ENCODE data around the gene REM1. TPM values are rescaled to one million over a fixed set of nuclear protein-coding genes. Genes with fewer than 3 reads are reported as not detected.

Gene REM1
- total RNA-seq, 1 experiment from 2014 or later: not detected

DNA sequence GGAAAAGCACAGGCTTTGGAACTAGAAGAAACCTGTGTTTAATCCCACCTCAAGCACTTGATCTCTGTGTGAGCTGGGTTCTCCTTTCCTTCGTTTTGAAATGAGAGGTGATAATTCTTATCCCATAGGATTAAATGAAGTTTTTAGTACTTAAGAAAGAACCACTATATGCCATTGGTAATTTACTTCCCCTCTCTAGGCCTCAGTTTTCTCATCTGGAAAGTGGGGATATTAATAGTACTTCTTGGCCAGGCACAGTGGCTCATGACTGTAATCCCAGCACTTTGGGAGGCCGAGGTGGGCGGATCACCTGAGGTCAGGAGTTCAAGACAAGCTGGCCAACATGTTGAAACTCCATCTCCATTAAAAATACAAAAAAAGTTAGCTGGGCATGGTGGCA is 14.1 kb downstream of the REM1 start:
- no peak overlapping the region for H4K91ac ChIP-seq (ENCODE audit: insufficient read length, low read depth, low read length)
- H3K4me1 ChIP-seq (ENCODE audit: insufficient read depth, low read length): no peaks in the 10 kb centered on the region
- peaks cover 54% of the 10 kb centered on the region for H3K9me3 ChIP-seq (ENCODE audit: control insufficient read depth, low read depth, low read length)
- H2BK5ac ChIP-seq (ENCODE audit: insufficient read length, low read length): no peak overlapping the region
- no peak overlapping the region for H2AK5ac ChIP-seq (ENCODE audit: insufficient read length, low read length)
- no peak for DNase-seq
- 0 out of 2 replicates have a peak, but pooled peaks cover 2% of the 10 kb centered on the region for H3K27me3 ChIP-seq (ENCODE audit: insufficient read depth, low read length)
- no peak overlapping the region for H2BK15ac ChIP-seq (ENCODE audit: low read depth, low read length)
- no peaks in the 10 kb centered on the region for H3K79me2 ChIP-seq (ENCODE audit: insufficient read depth, low read length)
- no peak overlapping the region for H3K23ac ChIP-seq (ENCODE audit: insufficient read length, low read depth, low read length)
- H3K27ac ChIP-seq (ENCODE audit: insufficient read length, low read depth, low read length): no peak overlapping the region
- H4K5ac ChIP-seq (ENCODE audit: insufficient read length, low read depth, low read length): no peak overlapping the region
- no peak overlapping the region for H3T11ph ChIP-seq (ENCODE audit: low read length)
- H2AFZ ChIP-seq (ENCODE audit: low read length): no peak overlapping the region
- H4K8ac ChIP-seq (replicated peaks; ENCODE audit: insufficient read length, low read depth, low read length): no peak overlapping the region
- no peak overlapping the region for H3K14ac ChIP-seq (ENCODE audit: insufficient read depth, low read length)
- no peaks in the 10 kb centered on the region for H3K23me2 ChIP-seq (ENCODE audit: insufficient read length, low read depth, low read length, poor library complexity, severe bottlenecking)
- H3K56ac ChIP-seq (ENCODE audit: insufficient read length, low read depth, low read length): no peak overlapping the region
- Mint-ChIP-seq H3K27ac (no peak overlapping the region), H3K4me3 (no peak overlapping the region), H3K4me1 (no peaks in the 10 kb centered on the region), H3K9me3 (peaks cover 68 to 89% of the 10 kb centered on the region in 2 experiments), H3K36me3 (ENCODE audit: insufficient read depth in 1 of 3, low read depth in 3 of 3) (peaks cover 3 to 37% (median 10%) of the 10 kb centered on the region in 3 experiments), H3K27me3 (ENCODE audit: low read depth) (peaks cover 11% of the 10 kb centered on the region)
- H2BK120ac ChIP-seq (ENCODE audit: low read depth, low read length, poor library complexity, severe bottlenecking): no peak overlapping the region
- no peak overlapping the region for H3K9ac ChIP-seq (ENCODE audit: extremely low read depth, insufficient read length, low read length)
- no peak overlapping the region for H2BK12ac ChIP-seq (ENCODE audit: insufficient read length, low read depth, low read length)
- TF ChIP-seq, protein P1, sequence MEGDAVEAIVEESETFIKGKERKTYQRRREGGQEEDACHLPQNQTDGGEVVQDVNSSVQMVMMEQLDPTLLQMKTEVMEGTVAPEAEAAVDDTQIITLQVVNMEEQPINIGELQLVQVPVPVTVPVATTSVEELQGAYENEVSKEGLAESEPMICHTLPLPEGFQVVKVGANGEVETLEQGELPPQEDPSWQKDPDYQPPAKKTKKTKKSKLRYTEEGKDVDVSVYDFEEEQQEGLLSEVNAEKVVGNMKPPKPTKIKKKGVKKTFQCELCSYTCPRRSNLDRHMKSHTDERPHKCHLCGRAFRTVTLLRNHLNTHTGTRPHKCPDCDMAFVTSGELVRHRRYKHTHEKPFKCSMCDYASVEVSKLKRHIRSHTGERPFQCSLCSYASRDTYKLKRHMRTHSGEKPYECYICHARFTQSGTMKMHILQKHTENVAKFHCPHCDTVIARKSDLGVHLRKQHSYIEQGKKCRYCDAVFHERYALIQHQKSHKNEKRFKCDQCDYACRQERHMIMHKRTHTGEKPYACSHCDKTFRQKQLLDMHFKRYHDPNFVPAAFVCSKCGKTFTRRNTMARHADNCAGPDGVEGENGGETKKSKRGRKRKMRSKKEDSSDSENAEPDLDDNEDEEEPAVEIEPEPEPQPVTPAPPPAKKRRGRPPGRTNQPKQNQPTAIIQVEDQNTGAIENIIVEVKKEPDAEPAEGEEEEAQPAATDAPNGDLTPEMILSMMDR (conservative IDR thresholded peaks at IDR 0.05): no peak
- H4K20me1 ChIP-seq (ENCODE audit: control insufficient read depth, insufficient read depth, insufficient read length): no peaks in the 10 kb centered on the region
- WGBS (ENCODE audit: extremely low coverage, insufficient read length, low lambda C conversion rate): no CpG with 5 or more reads among the region's 3 CpGs
- H3K4me2 ChIP-seq (ENCODE audit: insufficient read depth, insufficient read length, low read length): no peak overlapping the region
- H3K4ac ChIP-seq (ENCODE audit: low read depth, low read length): no peak overlapping the region
- no peak overlapping the region for H2BK20ac ChIP-seq (ENCODE audit: low read depth, low read length, poor library complexity, severe bottlenecking)
- H3K79me1 ChIP-seq (ENCODE audit: insufficient read depth, low read depth, low read length, poor library complexity, severe bottlenecking): no peaks in the 10 kb centered on the region
- H3K18ac ChIP-seq (ENCODE audit: insufficient read length, low read depth, low read length): no peak overlapping the region
